Measurements from ENCODE around the gene SLC23A1.
"Not testable (repeated sequence)": the region's sequence is repeated elsewhere in the genome, so short reads cannot be mapped to it uniquely, and the experiment has no call there.

The SLC23A1 gene

GRCh38 chr5:139354186-139354585, 28.9 kb downstream of the SLC23A1 start:
- no peaks in the 10 kb centered on the region for H3K27me3 Mint-ChIP-seq
- no peak overlapping the region for H3K4me3 Mint-ChIP-seq
- H3K4me1 Mint-ChIP-seq: peaks cover 18% of the 10 kb centered on the region
- ATAC-seq (ENCODE audit: low read depth) (no peak), DNase-seq (ENCODE audit: low spot score in 2 of 2) (no peak)
- peak overlapping the region; percentile 55 for H3K27ac Mint-ChIP-seq
- peaks cover 1% of the 10 kb centered on the region for H3K9me3 Mint-ChIP-seq
- H3K36me3 Mint-ChIP-seq: peaks cover 13% of the 10 kb centered on the region

DNA sequence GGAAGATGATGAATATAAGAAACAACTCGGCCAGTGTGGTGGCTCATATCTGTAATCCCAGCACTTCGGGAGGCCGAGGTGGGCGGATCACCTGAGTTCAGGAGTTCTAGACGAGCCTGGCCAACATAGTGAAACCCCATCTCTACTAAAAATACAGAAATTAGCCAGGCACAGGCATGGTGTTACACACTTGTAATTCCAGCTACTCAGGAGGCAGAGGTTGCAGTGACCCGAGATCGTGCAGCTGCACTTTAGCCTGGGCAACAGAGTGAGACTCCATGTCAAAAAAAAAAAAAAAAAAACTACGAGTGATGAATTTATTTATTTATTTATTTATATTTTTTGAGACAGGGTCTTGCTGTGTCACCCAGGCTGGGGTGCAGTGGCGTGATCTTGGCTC, 35.2 kb downstream of the SLC23A1 start:
- ATAC-seq (ENCODE audit: low read depth); DNase-seq (ENCODE audit: low spot score in 2 of 2); H3K4me3 Mint-ChIP-seq; H3K27ac Mint-ChIP-seq; H3K27me3 Mint-ChIP-seq; H3K9me3 Mint-ChIP-seq: not testable (repeated sequence)
- Mint-ChIP-seq H3K4me1 (peaks cover 30% of the 10 kb centered on the region), H3K36me3 (peaks cover 10% of the 10 kb centered on the region)

- not testable (repeated sequence) for H3K36me3 Mint-ChIP-seq; H3K27ac Mint-ChIP-seq; DNase-seq (ENCODE audit: low spot score in 2 of 2); H3K9me3 Mint-ChIP-seq; H3K27me3 Mint-ChIP-seq; ATAC-seq (ENCODE audit: low read depth); H3K4me3 Mint-ChIP-seq
- H3K4me1 Mint-ChIP-seq: peaks cover 33% of the 10 kb centered on the region
These were observed 37.7 kb downstream of the SLC23A1 start for GRCh38 chr5:139345442-139345841.

DNA sequence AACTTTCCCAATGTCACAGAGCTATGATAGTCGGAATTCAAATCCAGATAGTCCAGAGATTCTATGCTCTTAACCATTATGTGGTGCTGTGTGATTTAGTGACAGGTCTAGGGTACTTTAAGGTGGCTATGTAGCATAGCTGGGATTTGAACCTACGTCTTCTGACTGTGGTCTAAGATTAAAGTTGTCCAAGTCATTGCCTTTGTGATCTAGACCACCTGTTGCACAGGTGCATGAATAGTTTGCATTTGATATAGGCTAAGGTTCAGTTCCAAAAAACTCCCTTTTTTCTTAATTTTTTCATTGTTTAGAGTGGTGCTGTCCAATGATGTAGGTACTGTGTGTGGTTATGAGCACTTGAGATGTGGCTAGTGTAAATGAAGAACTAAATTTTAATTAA, 38.9 kb downstream of the SLC23A1 start:
- no peaks in the 10 kb centered on the region for H3K27me3 Mint-ChIP-seq
- no peak overlapping the region for H3K27ac Mint-ChIP-seq
- H3K36me3 Mint-ChIP-seq: peaks cover 8% of the 10 kb centered on the region
- H3K4me3 Mint-ChIP-seq: no peak overlapping the region
- H3K4me1 Mint-ChIP-seq: peaks cover 34% of the 10 kb centered on the region
- ATAC-seq (ENCODE audit: low read depth): no peak
- no peak for DNase-seq (ENCODE audit: low spot score in 2 of 2)
- H3K9me3 Mint-ChIP-seq: no peaks in the 10 kb centered on the region

DNA sequence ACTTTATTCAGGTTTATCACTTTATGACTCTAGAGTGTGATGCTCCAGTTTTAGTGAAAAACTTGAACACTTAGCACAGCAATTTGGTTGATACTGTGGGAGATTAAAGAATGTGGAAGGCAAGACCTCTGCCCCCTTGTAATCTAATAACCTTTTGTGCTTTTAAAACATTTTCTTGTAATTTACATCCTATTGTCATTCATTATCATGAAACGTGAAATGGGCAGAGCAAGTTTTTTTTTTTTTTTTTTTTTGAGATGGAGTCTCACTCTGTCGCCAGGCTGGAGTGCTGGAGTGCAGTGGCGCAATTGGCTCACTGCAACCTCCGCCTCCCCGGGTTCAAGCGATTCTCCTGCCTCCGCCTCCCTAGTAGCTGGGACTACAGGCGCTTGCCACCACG, 39.6 kb downstream of the SLC23A1 start:
- peaks cover 7% of the 10 kb centered on the region for H3K36me3 Mint-ChIP-seq
- DNase-seq (ENCODE audit: low spot score in 2 of 2) (no peak), ATAC-seq (ENCODE audit: low read depth) (no peak)
- H3K4me1 Mint-ChIP-seq: peaks cover 33% of the 10 kb centered on the region
- H3K27ac Mint-ChIP-seq: peak overlapping the region; percentile 93
- H3K4me3 Mint-ChIP-seq: peak overlapping the region; percentile 89
- H3K9me3 Mint-ChIP-seq: no peaks in the 10 kb centered on the region
- H3K27me3 Mint-ChIP-seq: no peaks in the 10 kb centered on the region

DNA sequence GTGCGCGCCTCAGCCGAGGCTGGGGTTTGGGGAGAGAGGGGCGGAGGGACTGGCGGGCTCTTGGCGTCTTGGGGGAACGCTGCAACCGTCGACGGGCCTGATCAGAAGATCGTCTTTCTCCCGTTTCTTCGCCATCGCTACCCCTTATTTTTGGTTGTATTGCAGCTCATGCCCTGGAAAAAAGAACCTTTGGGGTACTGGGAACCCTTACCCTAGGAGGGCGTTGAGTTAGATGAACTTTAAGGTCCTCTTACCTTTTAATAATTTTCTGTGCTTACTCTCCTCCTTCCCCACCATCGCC, 40.7 kb downstream of the SLC23A1 start:
- Mint-ChIP-seq H3K27ac (peak overlapping the region; percentile 93), H3K9me3 (no peaks in the 10 kb centered on the region), H3K27me3 (no peaks in the 10 kb centered on the region), H3K36me3 (peaks cover 7% of the 10 kb centered on the region), H3K4me1 (peaks cover 32% of the 10 kb centered on the region), H3K4me3 (peak overlapping the region; percentile 89)
- DNase-seq (ENCODE audit: low spot score in 2 of 2): no peak
- peak; percentile 60 for ATAC-seq (ENCODE audit: low read depth)

DNA sequence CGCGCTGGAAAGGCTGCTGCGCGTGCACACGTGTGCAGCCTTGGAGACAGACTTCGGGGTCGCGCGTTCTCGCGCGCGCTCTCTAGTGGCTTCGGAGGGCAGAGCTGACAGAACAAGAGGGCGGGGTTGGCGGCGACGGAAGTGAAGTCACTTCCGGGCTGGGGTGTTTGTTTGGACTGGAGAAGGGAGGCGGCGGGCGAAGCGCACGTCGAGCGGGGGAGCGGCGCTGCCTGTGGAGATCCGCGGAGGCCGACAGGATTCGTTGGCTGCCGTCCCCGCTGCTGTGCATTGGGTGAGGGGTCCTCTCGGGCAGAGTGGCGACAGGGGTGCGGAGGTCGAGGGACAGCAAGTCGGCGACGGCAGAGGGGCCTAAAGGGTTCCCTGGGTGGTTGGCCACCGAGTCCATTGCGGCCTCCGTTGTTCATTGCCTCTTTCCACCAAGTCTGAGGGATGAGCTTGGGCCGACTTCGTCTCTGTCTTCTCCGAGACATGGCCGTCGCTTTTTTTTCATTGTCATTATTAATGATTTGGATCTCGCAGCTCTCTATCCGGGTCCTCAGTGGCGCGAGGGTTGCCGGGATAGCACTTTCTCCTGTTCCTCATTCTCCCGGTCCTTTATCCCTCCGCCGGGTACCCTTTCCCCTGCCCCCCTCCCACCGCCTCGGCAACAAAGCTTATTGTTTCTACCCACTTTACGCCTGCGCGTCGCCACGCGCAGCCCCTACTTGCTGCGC, 41.2 kb downstream of the SLC23A1 start, which contains the start of gene PAIP2:
TSS of gene PAIP2 (plus strand) at position 166 of the 734 bp plus-strand sequence. CDS start 21,931 bp downstream, outside the sequence.
- Mint-ChIP-seq H3K9me3 (no peaks in the 10 kb centered on the region), H3K27ac (peak within 1 kb of the TSS; percentile 93), H3K4me3 (peak within 1 kb of the TSS; percentile 89), H3K36me3 (peaks cover 6% of the 10 kb centered on the region), H3K4me1 (peaks cover 29% of the 10 kb centered on the region), H3K27me3 (no peaks in the 10 kb centered on the region)
- DNase-seq (ENCODE audit: low spot score in 2 of 2) (peak; percentile 95 to 96), ATAC-seq (ENCODE audit: low read depth) (peak; percentile 87)

DNA sequence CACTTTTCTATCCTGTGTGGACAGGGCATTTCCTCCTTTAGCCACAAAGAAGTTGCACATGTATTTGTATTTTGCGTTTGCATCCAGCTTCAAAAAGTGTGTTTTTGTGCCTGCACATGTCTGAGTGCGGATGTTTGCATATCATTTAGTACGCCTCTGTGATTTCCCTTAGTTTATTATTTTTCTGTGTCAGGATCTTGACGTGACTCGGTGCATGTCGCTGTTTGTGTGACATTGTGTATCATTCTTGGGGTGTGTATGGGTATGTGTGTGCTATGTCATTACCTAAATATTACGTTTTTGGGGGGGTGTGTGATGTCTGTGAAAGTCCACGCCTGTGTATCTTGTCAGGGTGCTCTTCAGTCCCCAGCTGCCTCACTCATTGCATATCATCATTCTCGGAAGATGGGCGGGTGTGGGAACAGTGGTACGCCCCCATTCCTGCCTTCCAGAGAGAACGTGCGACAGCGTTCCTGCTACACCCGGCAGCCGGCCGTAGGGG, 41.9 kb downstream of the SLC23A1 start:
- Mint-ChIP-seq H3K4me1 (peaks cover 31% of the 10 kb centered on the region), H3K9me3 (no peaks in the 10 kb centered on the region), H3K4me3 (peak overlapping the region; percentile 89), H3K27ac (peak overlapping the region; percentile 93), H3K36me3 (peaks cover 4% of the 10 kb centered on the region), H3K27me3 (no peaks in the 10 kb centered on the region)
- DNase-seq (ENCODE audit: low spot score in 2 of 2) (no peak), ATAC-seq (ENCODE audit: low read depth) (no peak)

- Mint-ChIP-seq H3K27me3 (no peaks in the 10 kb centered on the region), H3K9me3 (no peaks in the 10 kb centered on the region), H3K4me3 (no peak overlapping the region), H3K27ac (no peak overlapping the region), H3K4me1 (peaks cover 28% of the 10 kb centered on the region), H3K36me3 (peaks cover 2% of the 10 kb centered on the region)
- no peak for DNase-seq (ENCODE audit: low spot score in 2 of 2)
- no peak for ATAC-seq (ENCODE audit: low read depth)
These were observed 43.0 kb downstream of the SLC23A1 start for GRCh38 chr5:139340051-139340450.

- no peaks in the 10 kb centered on the region for H3K9me3 Mint-ChIP-seq
- H3K4me3 Mint-ChIP-seq: no peak overlapping the region
- H3K27ac Mint-ChIP-seq: no peak overlapping the region
- H3K36me3 Mint-ChIP-seq: peaks cover 4% of the 10 kb centered on the region
- H3K4me1 Mint-ChIP-seq: peaks cover 5% of the 10 kb centered on the region
- ATAC-seq (ENCODE audit: low read depth) (peak; percentile 43), DNase-seq (ENCODE audit: low spot score in 2 of 2) (no peak)
- H3K27me3 Mint-ChIP-seq: no peaks in the 10 kb centered on the region
These were observed 47.3 kb downstream of the SLC23A1 start for GRCh38 chr5:139335811-139336210.
